ENCODE data around the gene TMEM208.

Gene TMEM208

DNA sequence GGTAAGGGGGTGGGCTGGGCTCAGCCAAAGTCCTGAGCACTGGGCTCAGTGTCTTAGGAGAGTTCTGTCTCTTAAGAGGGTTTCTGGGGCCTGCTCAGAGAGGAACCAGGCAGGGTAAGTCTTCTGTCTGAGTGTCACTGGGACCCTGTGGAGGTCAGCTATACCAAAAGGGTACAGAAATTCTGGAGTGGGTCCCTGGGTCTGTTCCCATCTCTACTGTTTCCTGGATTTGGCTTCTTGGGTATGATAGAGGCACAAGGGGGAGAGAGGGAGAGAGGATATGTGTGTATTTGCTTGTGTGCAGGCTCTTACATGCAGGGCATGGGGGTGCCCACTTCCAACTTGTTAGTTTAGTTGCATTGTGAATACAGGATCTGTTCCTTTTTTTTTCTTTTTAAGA is 33.4 kb upstream of the TMEM208 start:
- Histone ChIP-seq H3K4me1 (ENCODE audit: control insufficient read depth, insufficient read depth, low read length) (peaks cover 23% of the 10 kb centered on the region), H3K4me3 (ENCODE audit: low read length) (peak overlapping the region; percentile 98), H3K27me3 (replicated peaks; ENCODE audit: control insufficient read depth, insufficient read depth, low read length) (no peaks in the 10 kb centered on the region), H3K36me3 (ENCODE audit: control insufficient read depth, insufficient read depth, low read length, severe bottlenecking) (peaks cover 46% of the 10 kb centered on the region), H3K9ac (ENCODE audit: low read length) (peak overlapping the region; percentile 99), H3K9me3 (ENCODE audit: control insufficient read depth, low read length) (no peaks in the 10 kb centered on the region)
- DNase-seq (ENCODE audit: low read depth): no peak

GRCh38 chr16:67194260-67194659 is 32.7 kb upstream of the TMEM208 start:
- no peaks in the 10 kb centered on the region for H3K27me3 ChIP-seq (replicated peaks; ENCODE audit: control insufficient read depth, insufficient read depth, low read length)
- no peak overlapping the region for H3K4me3 ChIP-seq (ENCODE audit: low read length)
- peaks cover 46% of the 10 kb centered on the region for H3K36me3 ChIP-seq (ENCODE audit: control insufficient read depth, insufficient read depth, low read length, severe bottlenecking)
- no peak for DNase-seq (ENCODE audit: low read depth)
- peak overlapping the region; percentile 99 for H3K9ac ChIP-seq (ENCODE audit: low read length)
- no peaks in the 10 kb centered on the region for H3K9me3 ChIP-seq (ENCODE audit: control insufficient read depth, low read length)
- H3K4me1 ChIP-seq (ENCODE audit: control insufficient read depth, insufficient read depth, low read length): peaks cover 24% of the 10 kb centered on the region

DNA sequence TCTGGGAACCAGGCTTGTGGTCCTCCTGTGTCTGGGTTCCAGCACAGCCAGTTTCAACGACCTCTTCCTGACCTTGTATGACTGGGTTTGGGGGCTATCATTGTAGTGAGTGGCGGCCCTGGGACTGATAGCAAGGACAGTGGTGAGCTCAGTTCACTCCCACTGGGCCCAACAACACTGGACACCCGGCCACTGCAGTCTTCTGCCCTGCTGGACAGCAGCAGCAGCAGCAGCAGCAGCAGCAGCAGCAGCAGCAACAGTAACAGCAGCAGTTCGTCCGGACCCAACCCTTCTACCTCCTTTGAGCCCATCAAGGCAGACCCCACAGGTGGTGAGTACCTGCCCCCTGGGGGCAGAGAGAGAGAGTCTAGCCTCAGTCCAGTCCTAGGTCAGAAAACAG is 31.3 kb upstream of the TMEM208 start:
- no peak overlapping the region for H3K9ac ChIP-seq (ENCODE audit: low read length)
- no peaks in the 10 kb centered on the region for H3K9me3 ChIP-seq (ENCODE audit: control insufficient read depth, low read length)
- H3K4me3 ChIP-seq (ENCODE audit: low read length): no peak overlapping the region
- DNase-seq (ENCODE audit: low read depth): no peak
- H3K36me3 ChIP-seq (ENCODE audit: control insufficient read depth, insufficient read depth, low read length, severe bottlenecking): peaks cover 46% of the 10 kb centered on the region
- H3K4me1 ChIP-seq (ENCODE audit: control insufficient read depth, insufficient read depth, low read length): peaks cover 24% of the 10 kb centered on the region
- H3K27me3 ChIP-seq (replicated peaks; ENCODE audit: control insufficient read depth, insufficient read depth, low read length): no peaks in the 10 kb centered on the region

GRCh38 chr16:67196881-67197280 is 30.0 kb upstream of the TMEM208 start:
- no peak overlapping the region for H3K9ac ChIP-seq (ENCODE audit: low read length)
- DNase-seq (ENCODE audit: low read depth): no peak
- no peak overlapping the region for H3K4me3 ChIP-seq (ENCODE audit: low read length)
- peaks cover 50% of the 10 kb centered on the region for H3K36me3 ChIP-seq (ENCODE audit: control insufficient read depth, insufficient read depth, low read length, severe bottlenecking)
- no peaks in the 10 kb centered on the region for H3K27me3 ChIP-seq (replicated peaks; ENCODE audit: control insufficient read depth, insufficient read depth, low read length)
- peaks cover 24% of the 10 kb centered on the region for H3K4me1 ChIP-seq (ENCODE audit: control insufficient read depth, insufficient read depth, low read length)
- no peaks in the 10 kb centered on the region for H3K9me3 ChIP-seq (ENCODE audit: control insufficient read depth, low read length)

- Histone ChIP-seq H3K9me3 (ENCODE audit: control insufficient read depth, low read length) (no peaks in the 10 kb centered on the region), H3K4me1 (ENCODE audit: control insufficient read depth, insufficient read depth, low read length) (peaks cover 23% of the 10 kb centered on the region), H3K36me3 (ENCODE audit: control insufficient read depth, insufficient read depth, low read length, severe bottlenecking) (peaks cover 50% of the 10 kb centered on the region), H3K27me3 (replicated peaks; ENCODE audit: control insufficient read depth, insufficient read depth, low read length) (no peaks in the 10 kb centered on the region), H3K4me3 (ENCODE audit: low read length) (no peak overlapping the region), H3K9ac (ENCODE audit: low read length) (peak overlapping the region; percentile 0)
- DNase-seq (ENCODE audit: low read depth): no peak
These were observed 29.2 kb upstream of the TMEM208 start for GRCh38 chr16:67197704-67198103.

DNA sequence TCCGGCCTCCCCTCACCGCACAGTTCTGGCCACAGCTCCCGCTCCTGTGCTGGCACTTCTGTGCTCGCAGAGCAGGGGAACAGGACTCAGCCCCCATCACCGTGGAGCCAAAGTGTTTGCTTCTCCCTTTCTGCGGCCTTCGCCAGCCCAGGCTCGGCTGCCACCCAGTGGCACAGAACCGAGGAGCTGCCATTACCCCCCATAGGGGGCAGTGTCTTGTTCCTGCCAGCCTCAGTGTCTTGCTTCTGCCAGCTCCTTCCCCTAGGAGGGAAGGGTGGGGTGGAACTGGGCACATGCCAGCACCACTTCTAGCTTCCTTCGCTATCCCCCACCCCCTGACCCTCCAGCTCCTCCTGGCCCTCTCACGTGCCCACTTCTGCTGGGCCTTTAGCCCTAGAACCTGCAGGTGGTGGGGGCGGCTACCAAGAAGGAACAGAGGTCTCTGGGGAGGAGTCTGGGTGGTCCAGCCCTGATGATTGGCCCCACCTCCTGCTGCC is 28.6 kb upstream of the TMEM208 start:
- Histone ChIP-seq H3K36me3 (ENCODE audit: control insufficient read depth, insufficient read depth, low read length, severe bottlenecking) (peaks cover 50% of the 10 kb centered on the region), H3K4me1 (ENCODE audit: control insufficient read depth, insufficient read depth, low read length) (peaks cover 17% of the 10 kb centered on the region), H3K27me3 (replicated peaks; ENCODE audit: control insufficient read depth, insufficient read depth, low read length) (no peaks in the 10 kb centered on the region), H3K9me3 (ENCODE audit: control insufficient read depth, low read length) (no peaks in the 10 kb centered on the region), H3K4me3 (ENCODE audit: low read length) (no peak overlapping the region), H3K9ac (ENCODE audit: low read length) (peak overlapping the region; percentile 0)
- no peak for DNase-seq (ENCODE audit: low read depth)

DNA sequence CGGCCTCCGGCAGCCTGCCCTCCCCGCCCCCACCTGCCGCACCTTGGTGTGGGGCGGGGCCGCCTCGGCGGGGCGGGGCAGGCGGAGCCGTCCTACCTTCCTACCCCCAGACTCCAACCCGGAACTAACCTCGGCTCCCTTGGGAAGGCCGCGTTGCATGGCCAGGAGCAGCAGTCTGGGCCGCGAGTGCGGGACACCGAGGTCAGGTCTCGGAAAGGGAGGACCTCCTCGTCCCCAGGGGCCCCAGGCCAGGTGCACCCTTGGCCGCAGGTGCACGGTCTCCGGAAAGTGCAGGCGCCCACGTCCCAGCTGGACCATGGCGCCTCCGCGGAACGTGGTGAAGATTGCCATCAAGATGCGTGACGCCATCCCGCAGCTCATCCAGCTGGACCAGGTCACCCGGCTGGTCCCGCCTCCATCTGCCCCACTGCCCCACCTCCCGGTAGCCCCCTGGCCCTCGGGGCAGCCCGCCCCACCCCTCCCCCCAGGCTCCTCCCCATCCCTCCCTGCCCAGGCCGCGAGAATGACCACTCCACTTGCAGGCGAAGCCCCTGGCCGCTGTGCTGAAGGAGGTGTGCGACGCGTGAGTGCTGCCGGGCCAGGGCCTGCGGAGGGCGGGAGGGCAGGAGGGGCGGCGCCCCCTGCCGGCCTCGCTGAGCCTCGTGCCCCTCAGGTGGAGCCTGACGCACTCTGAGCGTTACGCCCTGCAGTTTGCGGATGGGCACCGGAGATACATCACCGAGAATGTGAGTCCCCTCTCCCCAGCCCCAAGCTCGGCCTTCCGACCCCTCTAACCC is 27.7 kb upstream of the TMEM208 start, which contains the start of gene ELMO3:
Gene ELMO3, plus strand, starts transcription at position 121 of the 797 bp plus-strand sequence. Its CDS starts 196 bp downstream, at position 317.
- H3K4me3 ChIP-seq (ENCODE audit: low read length): no peak within 1 kb of the TSS
- peaks cover 8% of the 10 kb centered on the region for H3K4me1 ChIP-seq (ENCODE audit: control insufficient read depth, insufficient read depth, low read length)
- no peak for DNase-seq (ENCODE audit: low read depth)
- H3K36me3 ChIP-seq (ENCODE audit: control insufficient read depth, insufficient read depth, low read length, severe bottlenecking): peaks cover 43% of the 10 kb centered on the region
- H3K27me3 ChIP-seq (replicated peaks; ENCODE audit: control insufficient read depth, insufficient read depth, low read length): no peaks in the 10 kb centered on the region
- no peaks in the 10 kb centered on the region for H3K9me3 ChIP-seq (ENCODE audit: control insufficient read depth, low read length)
- peak within 1 kb of the TSS; percentile 0 for H3K9ac ChIP-seq (ENCODE audit: low read length)

- H3K27me3 ChIP-seq (replicated peaks; ENCODE audit: control insufficient read depth, insufficient read depth, low read length): no peaks in the 10 kb centered on the region
- no peak overlapping the region for H3K9ac ChIP-seq (ENCODE audit: low read length)
- no peaks in the 10 kb centered on the region for H3K9me3 ChIP-seq (ENCODE audit: control insufficient read depth, low read length)
- H3K4me3 ChIP-seq (ENCODE audit: low read length): no peak overlapping the region
- peaks cover 7% of the 10 kb centered on the region for H3K4me1 ChIP-seq (ENCODE audit: control insufficient read depth, insufficient read depth, low read length)
- no peak for DNase-seq (ENCODE audit: low read depth)
- peaks cover 37% of the 10 kb centered on the region for H3K36me3 ChIP-seq (ENCODE audit: control insufficient read depth, insufficient read depth, low read length, severe bottlenecking)
These were observed 27.1 kb upstream of the TMEM208 start for GRCh38 chr16:67199808-67200198.

GRCh38 chr16:67200491-67200890 is 26.4 kb upstream of the TMEM208 start:
- H3K9me3 ChIP-seq (ENCODE audit: control insufficient read depth, low read length): no peaks in the 10 kb centered on the region
- no peaks in the 10 kb centered on the region for H3K27me3 ChIP-seq (replicated peaks; ENCODE audit: control insufficient read depth, insufficient read depth, low read length)
- H3K36me3 ChIP-seq (ENCODE audit: control insufficient read depth, insufficient read depth, low read length, severe bottlenecking): peaks cover 30% of the 10 kb centered on the region
- DNase-seq (ENCODE audit: low read depth): no peak
- H3K4me1 ChIP-seq (ENCODE audit: control insufficient read depth, insufficient read depth, low read length): peaks cover 7% of the 10 kb centered on the region
- H3K9ac ChIP-seq (ENCODE audit: low read length): no peak overlapping the region
- no peak overlapping the region for H3K4me3 ChIP-seq (ENCODE audit: low read length)

GRCh38 chr16:67201411-67202345 is 25.3 kb upstream of the TMEM208 start:
- Histone ChIP-seq H3K27me3 (replicated peaks; ENCODE audit: control insufficient read depth, insufficient read depth, low read length) (no peaks in the 10 kb centered on the region), H3K9me3 (ENCODE audit: control insufficient read depth, low read length) (no peaks in the 10 kb centered on the region), H3K4me3 (ENCODE audit: low read length) (no peak overlapping the region), H3K36me3 (ENCODE audit: control insufficient read depth, insufficient read depth, low read length, severe bottlenecking) (peaks cover 19% of the 10 kb centered on the region), H3K4me1 (ENCODE audit: control insufficient read depth, insufficient read depth, low read length) (peaks cover 8% of the 10 kb centered on the region), H3K9ac (ENCODE audit: low read length) (no peak overlapping the region)
- no peak for DNase-seq (ENCODE audit: low read depth)

DNA sequence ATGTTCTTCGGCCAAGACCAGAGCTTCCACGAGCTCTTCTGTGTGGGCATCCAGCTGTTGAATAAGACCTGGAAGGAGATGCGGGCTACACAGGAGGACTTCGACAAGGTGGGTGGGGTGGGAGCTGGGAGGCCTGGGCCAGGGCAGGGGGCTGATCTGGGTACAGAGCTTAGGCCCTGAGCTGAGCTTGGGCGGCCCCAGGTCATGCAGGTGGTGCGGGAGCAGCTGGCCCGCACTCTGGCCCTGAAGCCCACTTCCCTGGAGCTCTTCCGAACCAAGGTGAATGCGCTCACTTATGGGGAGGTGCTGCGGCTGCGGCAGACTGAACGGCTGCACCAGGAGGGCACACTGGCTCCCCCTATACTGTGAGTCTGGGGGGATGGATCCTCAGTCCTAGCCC is 24.5 kb upstream of the TMEM208 start:
- Histone ChIP-seq H3K36me3 (ENCODE audit: control insufficient read depth, insufficient read depth, low read length, severe bottlenecking) (peaks cover 11% of the 10 kb centered on the region), H3K9ac (ENCODE audit: low read length) (no peak overlapping the region), H3K27me3 (replicated peaks; ENCODE audit: control insufficient read depth, insufficient read depth, low read length) (no peaks in the 10 kb centered on the region), H3K9me3 (ENCODE audit: control insufficient read depth, low read length) (no peaks in the 10 kb centered on the region), H3K4me3 (ENCODE audit: low read length) (no peak overlapping the region), H3K4me1 (ENCODE audit: control insufficient read depth, insufficient read depth, low read length) (peaks cover 16% of the 10 kb centered on the region)
- DNase-seq (ENCODE audit: low read depth): no peak
